Endothelial cell of umbilical vein (primary cell): ENCODE measurements around the gene SERPINA5. TPM values are rescaled to one million over a fixed set of nuclear protein-coding genes. Genes with fewer than 3 reads are reported as not detected.

Experiments used
- BruUV-seq: library from RNA; stranded (reverse); fragments of 400-500 nt; replicated peaks from 2 replicates; lab custom pipeline; 2021; lab: Mats Ljungman, UMichigan
- CTCF ChIA-PET: fragments of 300-600, 350-600 bp; sonication (Branson Sonifier 250); formaldehyde crosslinking; loops from one replicate; lab custom pipeline; 2021; ENCODE audit warnings: antibody characterized with exemption, inconsistent platforms; lab: Charles Lee
- POLR2A ChIA-PET: fragments of 300-600, 350-600 bp; sonication (Branson Sonifier 250); formaldehyde crosslinking; loops from one replicate; lab custom pipeline; 2021; ENCODE audit warnings: antibody characterized with exemption, inconsistent platforms; lab: Charles Lee
- DNase-seq: peaks from one replicate; pipeline ENCODE4 v3.0.0-alpha.2; 2011; ENCODE audit warnings: low read depth, low spot score
- FAIRE-seq: peaks from 2 replicates; lab custom pipeline; 2011; peaks lifted over from hg19 to GRCh38; lab: Jason Lieb, UNC
- H2AFZ ChIP-seq: 2 replicates; pipeline ENCODE4 v1.6.0; 2012; ENCODE audit warnings: low read depth, low read length, control low read depth, inconsistent platforms
- H3K27ac ChIP-seq: 2 replicates; pipeline ENCODE4 v1.5.1; 2011; ENCODE audit warnings: low read depth, mild to moderate bottlenecking, control low read depth, low read length, moderate library complexity; ENCODE audit not compliant: insufficient read depth
- H3K27me3 ChIP-seq, 2 experiments: 2 replicates each; pipeline versions ENCODE4 v1.6.0 to v1.6.1; 2011; ENCODE audit warnings: low read length in 2 of 2, mixed read lengths in 1 of 2; ENCODE audit not compliant: control insufficient read depth in 2 of 2, insufficient read depth in 2 of 2
- H3K36me3 ChIP-seq, 2 experiments: 2 replicates in 1 of 2; 3 replicates in 1 of 2; pipeline ENCODE4 v1.5.1; 2011; ENCODE audit warnings: low read length in 2 of 2, mild to moderate bottlenecking in 1 of 2, moderate library complexity in 1 of 2; ENCODE audit not compliant: control insufficient read depth in 2 of 2, insufficient read depth in 2 of 2; ENCODE audit errors: extremely low read depth in 1 of 2
- H3K4me1 ChIP-seq: 3 replicates; pipeline ENCODE4 v1.5.1; 2011; ENCODE audit warnings: mild to moderate bottlenecking, low read length; ENCODE audit not compliant: control insufficient read depth, insufficient read depth; ENCODE audit errors: extremely low read depth
- H3K4me2 ChIP-seq: 2 replicates; pipeline ENCODE4 v1.6.1; 2011; ENCODE audit warnings: low read length, control low read depth, mixed read lengths; ENCODE audit not compliant: insufficient read depth
- H3K4me3 ChIP-seq, 3 experiments: fragments of 200-600 bp in 1 of 3; sonication (generic), shearing (Covaris generic) in 1 of 3; replicated peaks in 1 of 3; 2 replicates each; pipeline ENCODE4 v1.5.1; 2011 to 2016; ENCODE audit warnings: control low read depth in 3 of 3, low read length in 3 of 3, mild to moderate bottlenecking in 2 of 3, inconsistent platforms in 1 of 3, low read depth in 1 of 3, moderate library complexity in 1 of 3; ENCODE audit not compliant: insufficient read depth in 1 of 3
- H3K79me2 ChIP-seq: 2 replicates; pipeline ENCODE4 v1.6.0; 2012; ENCODE audit warnings: low read length, inconsistent platforms; ENCODE audit not compliant: control insufficient read depth, insufficient read depth
- H3K9ac ChIP-seq: replicated peaks from 2 replicates; pipeline ENCODE3; 2011; ENCODE audit warnings: low read length, control low read depth; ENCODE audit not compliant: insufficient read depth; ENCODE audit errors: extremely low read depth
- H3K9me1 ChIP-seq: replicated peaks from 3 replicates; pipeline ENCODE4 v1.6.0; 2011; ENCODE audit warnings: mild to moderate bottlenecking, low read length; ENCODE audit not compliant: control insufficient read depth, insufficient read depth; ENCODE audit errors: extremely low read depth
- H3K9me3 ChIP-seq: replicated peaks from 2 replicates; pipeline ENCODE4 v1.5.1; 2012; ENCODE audit warnings: low read length, inconsistent platforms; ENCODE audit not compliant: control insufficient read depth, insufficient read depth
- H4K20me1 ChIP-seq: replicated peaks from 2 replicates; pipeline ENCODE3; 2011; ENCODE audit warnings: mild to moderate bottlenecking, low read length; ENCODE audit not compliant: control insufficient read depth, insufficient read depth; ENCODE audit errors: extremely low read depth
- CTCF ChIP-seq, 2 donors: IDR thresholded peaks; 1 replicate in 1 of 2; 2 replicates in 1 of 2; pipeline ENCODE4 v1.5.1; 2011; ENCODE audit warnings: low read length in 2 of 2, mild to moderate bottlenecking in 2 of 2, moderate library complexity in 2 of 2, control low read depth in 1 of 2, inconsistent platforms in 1 of 2, low read depth in 1 of 2; ENCODE audit not compliant: insufficient read depth in 1 of 2; ENCODE audit errors: extremely low read depth in 1 of 2
- EZH2 ChIP-seq: IDR thresholded peaks from 2 replicates; pipeline ENCODE4 v1.6.1; 2012; ENCODE audit warnings: borderline replicate concordance, low read depth, mild to moderate bottlenecking, moderate library complexity, low read length, inconsistent platforms; ENCODE audit not compliant: severe bottlenecking
- FOS ChIP-seq: IDR thresholded peaks from 2 replicates; pipeline ENCODE4 v1.6.1; 2011; ENCODE audit warnings: mild to moderate bottlenecking, low read length, moderate library complexity, borderline replicate concordance; ENCODE audit not compliant: insufficient read depth
- GATA2 ChIP-seq: IDR thresholded peaks from 2 replicates; pipeline ENCODE4 v1.7.0; 2011; ENCODE audit warnings: low read depth, mild to moderate bottlenecking, moderate library complexity, mixed read lengths, low read length; ENCODE audit not compliant: insufficient read length, insufficient read depth
- JUN ChIP-seq: IDR thresholded peaks from 2 replicates; pipeline ENCODE4 v1.6.1; 2011; ENCODE audit warnings: borderline replicate concordance, low read depth; ENCODE audit not compliant: insufficient read length, insufficient read depth
- MYC ChIP-seq: IDR thresholded peaks from one replicate; pipeline ENCODE4 v1.6.1; 2011; ENCODE audit warnings: mild to moderate bottlenecking, low read depth, low read length
- POLR2A ChIP-seq: IDR thresholded peaks from 2 replicates; pipeline ENCODE4 v1.6.1; 2012; ENCODE audit warnings: low read depth, mild to moderate bottlenecking, control low read depth, low read length
- POLR2AphosphoS5 ChIP-seq: IDR thresholded peaks from 2 replicates; pipeline ENCODE4 v1.6.1; 2012; ENCODE audit warnings: low read depth, mild to moderate bottlenecking, control low read depth, low read length, moderate library complexity; ENCODE audit not compliant: insufficient read depth
- dilution Hi-C: fragments of 300-500 bp; cut with MboI; formaldehyde crosslinking; loops from one replicate; pipeline ENCODE4 v1.15.0; 2019; ENCODE audit warnings: low sequenced_read_pairs; ENCODE audit not compliant: extremely low pct_ligation_motif_present
- intact Hi-C: fragments of 100-400 bp; cut with micrococcal nuclease; formaldehyde crosslinking; loops from one replicate; pipeline ENCODE4 v1.10.0; 2022
- polyA plus RNA-seq, 4 experiments: library from polyadenylated mRNA; depleted of rRNA in 3 of 4; stranded (reverse) in 3 of 4; unstranded in 1 of 4; fragments of >200 nt; gene quantifications; 2 replicates each; pipeline versions ENCODE4 v1.2.1 to v1.2.3, GENCODE V29; 2011 to 2012; ENCODE audit warnings: missing spikeins in 1 of 4
- total RNA-seq: library from RNA; stranded (reverse); gene quantifications from 2 replicates; pipeline ENCODE4 v1.2.3, GENCODE V29; 2021
- TF ChIP-seq, protein P1 (sequence below): IDR thresholded peaks from 2 replicates; pipeline ENCODE4 v1.6.1; 2011; ENCODE audit not compliant: insufficient read depth, insufficient read length

The SERPINA5 gene
- total and polyA plus RNA-seq, 2 donors (not counting 3 experiments of a cell fraction or from before 2014, with no cell fraction given) = 0.12 TPM; not detected in 1

DNA sequence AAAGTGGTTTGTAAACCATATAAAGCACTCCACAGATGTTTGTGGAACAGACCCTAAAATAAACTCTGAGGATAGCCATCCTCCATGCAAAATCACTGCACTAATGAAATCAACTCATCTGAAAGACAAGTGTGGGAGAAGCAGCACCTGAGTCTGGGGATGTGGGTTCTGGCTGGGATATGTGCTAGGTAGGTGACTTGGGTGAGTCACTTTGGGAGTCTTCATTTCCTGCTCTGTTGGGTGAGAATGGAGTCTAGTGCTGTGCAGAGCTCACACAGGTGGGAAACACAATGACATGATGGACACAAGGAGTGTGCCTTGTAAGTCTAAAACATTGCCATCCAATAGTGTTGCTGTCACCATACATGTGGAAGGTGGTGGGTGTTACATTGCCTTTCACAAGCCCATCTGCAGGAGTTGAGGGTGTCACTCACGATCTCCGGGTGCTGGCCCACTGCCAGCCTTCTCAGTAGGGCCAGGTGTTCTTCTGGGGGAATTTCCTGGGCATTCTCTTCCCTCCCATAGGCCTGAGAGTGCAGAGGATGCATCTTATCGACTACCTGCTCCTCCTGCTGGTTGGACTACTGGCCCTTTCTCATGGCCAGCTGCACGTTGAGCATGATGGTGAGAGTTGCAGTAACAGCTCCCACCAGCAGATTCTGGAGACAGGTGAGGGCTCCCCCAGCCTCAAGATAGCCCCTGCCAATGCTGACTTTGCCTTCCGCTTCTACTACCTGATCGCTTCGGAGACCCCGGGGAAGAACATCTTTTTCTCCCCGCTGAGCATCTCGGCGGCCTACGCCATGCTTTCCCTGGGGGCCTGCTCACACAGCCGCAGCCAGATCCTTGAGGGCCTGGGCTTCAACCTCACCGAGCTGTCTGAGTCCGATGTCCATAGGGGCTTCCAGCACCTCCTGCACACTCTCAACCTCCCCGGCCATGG is 18.0 kb upstream of the SERPINA5 start:
- dilution Hi-C loops = no loop called here
- H3K9me1 ChIP-seq = no peaks in the 10 kb centered on the region
- no peak overlapping the region for H2AFZ ChIP-seq
- DNase-seq (no peak), FAIRE-seq (no peak)
- no peaks in the 10 kb centered on the region for H3K36me3 ChIP-seq
- no peak overlapping the region for H3K9ac ChIP-seq
- CTCF ChIA-PET = no interaction called here
- intact Hi-C loops = no loop called here
- POLR2A ChIA-PET = no interaction called here
- H3K4me1 ChIP-seq = no peaks in the 10 kb centered on the region
- H3K4me3 ChIP-seq = no peak overlapping the region
- TF ChIP-seq GATA2 (no peak), POLR2A (no peak), CTCF (IDR thresholded peaks at IDR 0.05; ENCODE audit: extremely low read depth in 1 of 2, insufficient read depth in 1 of 2, low read depth in 1 of 2, low read length in 2 of 2) (no peak), EZH2 (no peak), FOS (no peak), MYC (no peak), JUN (no peak), POLR2AphosphoS5 (no peak)
- TF ChIP-seq, protein P1, sequence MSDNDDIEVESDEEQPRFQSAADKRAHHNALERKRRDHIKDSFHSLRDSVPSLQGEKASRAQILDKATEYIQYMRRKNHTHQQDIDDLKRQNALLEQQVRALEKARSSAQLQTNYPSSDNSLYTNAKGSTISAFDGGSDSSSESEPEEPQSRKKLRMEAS = no peak
- H3K79me2 ChIP-seq = no peaks in the 10 kb centered on the region
- no peaks in the 10 kb centered on the region for H3K27me3 ChIP-seq
- no peak overlapping the region for H3K4me2 ChIP-seq
- no TSS peak for BruUV-seq
- H4K20me1 ChIP-seq = no peaks in the 10 kb centered on the region
- no peaks in the 10 kb centered on the region for H3K9me3 ChIP-seq
- no peak overlapping the region for H3K27ac ChIP-seq
